Transverse colon (tissue), 3 donors: ENCODE data around the gene DNAJA3.

Experiments used
- CTCF ChIP-seq, 5 experiments: fragments of 200-600 bp in 3 of 5; fragments of 450-650 bp in 2 of 5; sonication (generic) in 3 of 5; IDR thresholded peaks; 1 replicate in 2 of 5; 2 replicates in 3 of 5; pipeline ENCODE4 v1.5.1; 2016 to 2017; ENCODE audit warnings: antibody characterized with exemption in 5 of 5, inconsistent platforms in 3 of 5, mild to moderate bottlenecking in 2 of 5, moderate library complexity in 1 of 5
- POLR2A ChIP-seq: fragments of 450-650 bp; IDR thresholded peaks from one replicate; pipeline ENCODE4 v1.6.1; 2016; ENCODE audit warnings: antibody characterized with exemption, mild to moderate bottlenecking, moderate library complexity

- no peak for TF ChIP-seq CTCF (IDR thresholded peaks at IDR 0.05)
- no peak for TF ChIP-seq POLR2A
Measured at GRCh38 chr16:4401510-4401909, 24.2 kb upstream of the DNAJA3 start.
